Neuronal stem cell (in vitro differentiated cells): Measurements from ENCODE around the gene TNFRSF17.
"Not testable (repeated sequence)": the region's sequence is repeated elsewhere in the genome, so short reads cannot be mapped to it uniquely, and the experiment has no call there.

Experiments
- DNase-seq: peaks from one replicate; pipeline ENCODE4 v3.0.0-alpha.2; 2013; ENCODE audit warnings: low spot score
- H2AFZ ChIP-seq: one replicate; pipeline ENCODE4 v1.6.1; 2013; ENCODE audit warnings: mild to moderate bottlenecking, low read length, inconsistent platforms
- H2AK5ac ChIP-seq: 2 replicates; pipeline ENCODE4 v1.6.1; 2013; ENCODE audit warnings: low read depth, mild to moderate bottlenecking, inconsistent platforms, low read length, moderate library complexity, mixed read lengths
- H2BK120ac ChIP-seq: 2 replicates; pipeline ENCODE4 v1.6.1; 2013; ENCODE audit warnings: low read depth, mild to moderate bottlenecking, inconsistent platforms, low read length, moderate library complexity, mixed read lengths
- H2BK12ac ChIP-seq: one replicate; pipeline ENCODE4 v1.6.1; 2013; ENCODE audit warnings: low read length, inconsistent platforms
- H2BK15ac ChIP-seq: 2 replicates; pipeline ENCODE4 v1.6.1; 2013; ENCODE audit warnings: mild to moderate bottlenecking, low read length, inconsistent platforms, mixed read lengths
- H2BK5ac ChIP-seq: one replicate; pipeline ENCODE4 v1.6.1; 2013; ENCODE audit warnings: inconsistent platforms, mild to moderate bottlenecking, low read length, moderate library complexity
- H3K14ac ChIP-seq: one replicate; pipeline ENCODE4 v1.6.1; 2013; ENCODE audit warnings: low read length, inconsistent platforms
- H3K18ac ChIP-seq: 2 replicates; pipeline ENCODE4 v1.6.1; 2013; ENCODE audit warnings: low read length, inconsistent platforms
- H3K23ac ChIP-seq: 2 replicates; pipeline ENCODE4 v1.6.1; 2013; ENCODE audit warnings: low read depth, mild to moderate bottlenecking, mixed read lengths, low read length, inconsistent platforms; ENCODE audit not compliant: poor library complexity
- H3K27ac ChIP-seq: replicated peaks from 3 replicates; pipeline ENCODE4 v1.5.1; 2013; ENCODE audit warnings: low read length, inconsistent platforms
- H3K27me3 ChIP-seq, 3 experiments: 2 replicates each; pipeline ENCODE4 v1.6.1; 2013; ENCODE audit warnings: low read length in 3 of 3, mild to moderate bottlenecking in 2 of 3, inconsistent platforms in 1 of 3, low read depth in 1 of 3, mixed read lengths in 1 of 3, moderate library complexity in 1 of 3; ENCODE audit not compliant: control insufficient read depth in 3 of 3, insufficient read depth in 3 of 3
- H3K36me3 ChIP-seq, 2 donors: replicated peaks in 1 of 2; 2 replicates each; pipeline ENCODE4 v1.6.1; 2013; ENCODE audit warnings: low read length in 2 of 2; ENCODE audit not compliant: control insufficient read depth in 2 of 2, insufficient read depth in 2 of 2
- H3K4ac ChIP-seq: 2 replicates; pipeline ENCODE4 v1.6.1; 2013; ENCODE audit warnings: inconsistent platforms, mild to moderate bottlenecking, low read length, moderate library complexity
- H3K4me1 ChIP-seq, 2 donors: 1 replicate in 1 of 2; 2 replicates in 1 of 2; pipeline ENCODE4 v1.6.1; 2013; ENCODE audit warnings: low read length in 2 of 2, low read depth in 1 of 2; ENCODE audit not compliant: control insufficient read depth in 2 of 2, insufficient read depth in 1 of 2
- H3K4me2 ChIP-seq: one replicate; pipeline ENCODE4 v1.6.1; 2013; ENCODE audit warnings: mild to moderate bottlenecking, low read length, inconsistent platforms; ENCODE audit not compliant: insufficient read depth, poor library complexity, severe bottlenecking
- H3K4me3 ChIP-seq, 2 donors: 2 replicates each; pipeline ENCODE4 v1.5.1; 2013; ENCODE audit warnings: low read length in 2 of 2, mild to moderate bottlenecking in 2 of 2, inconsistent platforms in 1 of 2, moderate library complexity in 1 of 2
- H3K79me1 ChIP-seq: one replicate; pipeline ENCODE4 v1.6.1; 2013; ENCODE audit warnings: low read depth, mild to moderate bottlenecking, inconsistent platforms, low read length, moderate library complexity
- H3K9ac ChIP-seq: one replicate; pipeline ENCODE4 v1.6.1; 2013; ENCODE audit warnings: mild to moderate bottlenecking, low read depth, low read length, inconsistent platforms; ENCODE audit not compliant: poor library complexity
- H3K9me3 ChIP-seq, 2 donors: replicated peaks in 1 of 2; 2 replicates each; pipeline versions ENCODE3 to v1.6.1; 2013; ENCODE audit warnings: low read length in 2 of 2, mild to moderate bottlenecking in 2 of 2, inconsistent platforms in 1 of 2, low read depth in 1 of 2, mixed read lengths in 1 of 2, moderate library complexity in 1 of 2; ENCODE audit not compliant: control insufficient read depth in 2 of 2, insufficient read depth in 1 of 2
- H4K8ac ChIP-seq: one replicate; pipeline ENCODE4 v1.6.1; 2013; ENCODE audit warnings: low read depth, mild to moderate bottlenecking, inconsistent platforms, low read length, moderate library complexity
- H4K91ac ChIP-seq: one replicate; pipeline ENCODE4 v1.6.1; 2013; ENCODE audit warnings: low read length, low read depth, mild to moderate bottlenecking, inconsistent platforms; ENCODE audit not compliant: poor library complexity
- WGBS, 2 donors: extraction: QIAGEN DNeasy Blood & Tissue Kit; methylation state at CpG; one replicate each; pipeline ENCODE4 v1.1.7; 2013; ENCODE audit warnings: missing lambda C conversion rate in 2 of 2, mixed read lengths in 1 of 2; ENCODE audit not compliant: insufficient read length in 2 of 2, insufficient replicate concordance in 1 of 2; ENCODE audit errors: extremely low coverage in 2 of 2; 5-methylcytosine and 5-hydroxymethylcytosine counted together

Gene TNFRSF17

GRCh38 chr16:11955713-11956123, 9.3 kb upstream of the TNFRSF17 start:
- no CpG with 5 or more reads among the region's 8 CpGs for WGBS, 2 donors

DNA sequence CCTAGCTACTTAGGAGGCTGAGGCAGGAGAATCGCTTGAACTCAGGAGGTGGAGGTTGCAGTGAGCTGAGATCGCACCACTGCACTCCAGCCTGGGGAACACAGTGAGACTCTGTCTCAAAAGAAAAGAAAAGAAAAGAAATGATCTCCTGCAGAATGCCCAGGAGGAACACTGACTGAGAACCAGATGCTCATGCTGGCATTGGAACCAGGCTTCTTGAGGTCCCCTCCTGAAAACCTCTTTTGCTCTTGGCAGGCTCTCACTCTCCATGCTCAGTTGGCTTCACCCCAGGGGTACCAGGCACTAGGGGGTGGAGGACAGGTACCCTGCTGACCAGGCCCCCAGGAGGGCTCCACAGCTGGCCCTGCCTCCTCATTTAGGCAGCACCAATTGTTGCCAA, 8.5 kb upstream of the TNFRSF17 start:
- Histone ChIP-seq H3K14ac (no peak overlapping the region), H2BK12ac (no peak overlapping the region), H2AFZ (no peak overlapping the region), H3K27ac (no peak overlapping the region), H3K9me3 (no peaks in the 10 kb centered on the region), H3K4me2 (no peak overlapping the region), H2BK120ac (no peak overlapping the region), H4K91ac (no peak overlapping the region), H3K79me1 (no peaks in the 10 kb centered on the region), H3K18ac (no peak overlapping the region), H2AK5ac (no peak overlapping the region), H4K8ac (no peak overlapping the region), H3K36me3 (no peaks in the 10 kb centered on the region), H3K4me1 (no peaks in the 10 kb centered on the region), H2BK5ac (no peak overlapping the region), H3K23ac (no peak overlapping the region), H3K4ac (no peak overlapping the region), H3K4me3 (no peak overlapping the region), H3K9ac (no peak overlapping the region), H2BK15ac (no peak overlapping the region), H3K27me3 (no peaks in the 10 kb centered on the region)
- no peak for DNase-seq
- WGBS, 2 donors = no CpG with 5 or more reads among the region's 2 CpGs

More at GRCh38 chr16:11955713-11956123, 9.3 kb upstream of the TNFRSF17 start:
- no peak overlapping the region for H3K4me3 ChIP-seq
- DNase-seq = no peak
- H3K36me3 ChIP-seq = no peaks in the 10 kb centered on the region
- no peak overlapping the region for H3K4ac ChIP-seq
- no peak overlapping the region for H3K27ac ChIP-seq
- H2BK120ac ChIP-seq = no peak overlapping the region
- no peaks in the 10 kb centered on the region for H3K4me1 ChIP-seq
- no peaks in the 10 kb centered on the region for H3K27me3 ChIP-seq
- no peak overlapping the region for H2AK5ac ChIP-seq
- no peak overlapping the region for H2BK15ac ChIP-seq
- H3K4me2 ChIP-seq = no peak overlapping the region
- no peaks in the 10 kb centered on the region for H3K79me1 ChIP-seq
- no peak overlapping the region for H2BK5ac ChIP-seq
- H4K8ac ChIP-seq = no peak overlapping the region
- no peak overlapping the region for H3K23ac ChIP-seq
- H2AFZ ChIP-seq = no peak overlapping the region
- no peak overlapping the region for H4K91ac ChIP-seq
- H2BK12ac ChIP-seq = no peak overlapping the region
- no peaks in the 10 kb centered on the region for H3K9me3 ChIP-seq
- H3K9ac ChIP-seq = no peak overlapping the region
- H3K18ac ChIP-seq = no peak overlapping the region
- H3K14ac ChIP-seq = no peak overlapping the region

DNA sequence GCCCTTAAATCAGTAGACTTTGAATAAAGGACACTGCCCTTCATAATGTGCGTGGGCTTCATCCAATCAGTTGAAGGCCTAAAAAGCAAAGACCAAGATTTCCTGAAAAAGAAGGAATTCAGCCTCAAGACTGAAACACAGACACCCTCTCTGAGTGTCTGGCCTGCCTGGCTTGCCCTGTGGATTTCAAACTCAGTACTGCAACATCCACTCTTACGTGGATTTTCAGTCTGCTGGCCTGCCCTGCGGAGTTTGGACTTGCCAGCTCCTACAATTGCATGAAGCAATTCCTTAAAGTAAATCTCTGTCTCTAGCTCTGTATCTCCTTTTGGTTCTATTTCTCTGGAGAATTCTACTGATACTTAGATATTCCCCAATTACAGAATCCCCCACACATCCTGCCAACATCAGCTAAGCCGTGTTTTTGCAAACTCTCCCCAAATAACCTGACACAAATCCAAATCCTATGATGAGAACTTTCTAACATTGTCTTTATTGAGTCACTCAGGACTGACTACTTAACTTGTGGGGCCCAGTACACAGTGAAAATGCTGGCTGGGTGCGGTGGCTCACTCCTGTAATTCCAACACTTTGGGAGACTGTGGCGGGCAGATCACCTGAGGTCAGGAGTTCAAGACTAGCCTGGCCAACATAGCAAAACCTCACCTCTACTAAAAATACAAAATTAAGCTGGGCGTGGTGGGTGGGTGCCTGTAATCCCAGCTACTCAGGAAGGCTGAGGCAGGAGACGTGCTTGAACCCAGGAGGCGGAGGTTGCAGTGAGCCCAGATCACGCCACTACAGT, 7.2 kb upstream of the TNFRSF17 start:
- H3K9ac ChIP-seq = no peak overlapping the region
- H3K4me3 ChIP-seq = no peak overlapping the region

DNA sequence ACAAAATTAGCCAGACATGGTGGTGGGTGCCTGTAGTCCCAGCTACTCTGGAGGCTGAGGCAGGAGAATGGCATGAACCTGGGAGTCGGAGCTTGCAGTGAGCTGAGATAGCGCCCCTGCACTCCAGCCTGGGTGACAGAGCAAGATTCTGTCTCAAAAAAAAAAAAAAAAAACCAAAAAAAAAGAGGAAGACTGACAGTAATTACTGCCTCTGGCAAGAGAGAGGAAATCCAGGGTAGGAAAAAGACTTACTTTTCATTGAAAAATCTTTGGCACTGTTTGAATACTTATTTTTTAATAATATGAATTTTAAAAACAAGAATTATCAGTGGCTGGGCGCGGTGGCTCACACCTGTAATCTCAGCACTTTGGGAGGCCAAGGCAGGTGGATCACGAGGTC, 2.6 kb upstream of the TNFRSF17 start:
- H4K8ac ChIP-seq, H3K4ac ChIP-seq, H2BK12ac ChIP-seq, H2BK5ac ChIP-seq, H3K27me3 ChIP-seq, H4K91ac ChIP-seq, H3K4me3 ChIP-seq, H2BK120ac ChIP-seq, H3K4me1 ChIP-seq, H3K36me3 ChIP-seq, H3K18ac ChIP-seq, H3K27ac ChIP-seq, H3K4me2 ChIP-seq, H2AFZ ChIP-seq, H3K79me1 ChIP-seq, DNase-seq, H2BK15ac ChIP-seq, H3K14ac ChIP-seq, H3K9ac ChIP-seq, H3K23ac ChIP-seq, H3K9me3 ChIP-seq, H2AK5ac ChIP-seq: not testable (repeated sequence)
- no CpG with 5 or more reads among the region's 5 CpGs for WGBS, 2 donors

More for the DNA sequence above, 7.2 kb upstream of the TNFRSF17 start:
- H2BK15ac ChIP-seq = no peak overlapping the region
- no peaks in the 10 kb centered on the region for H3K4me1 ChIP-seq
- no CpG with 5 or more reads among the region's 10 CpGs for WGBS, 2 donors
- no peak for DNase-seq
- no peak overlapping the region for H2BK5ac ChIP-seq
- H2BK12ac ChIP-seq = no peak overlapping the region
- no peak overlapping the region for H3K4ac ChIP-seq
- no peak overlapping the region for H2AFZ ChIP-seq
- peak overlapping the region; percentile 18 for H3K4me2 ChIP-seq
- no peak overlapping the region for H4K91ac ChIP-seq
- H3K36me3 ChIP-seq = no peaks in the 10 kb centered on the region
- no peak overlapping the region for H3K27ac ChIP-seq
- no peaks in the 10 kb centered on the region for H3K27me3 ChIP-seq
- no peaks in the 10 kb centered on the region for H3K9me3 ChIP-seq
- H2AK5ac ChIP-seq = no peak overlapping the region
- no peak overlapping the region for H3K23ac ChIP-seq
- H3K14ac ChIP-seq = no peak overlapping the region
- no peak overlapping the region for H2BK120ac ChIP-seq
- H3K18ac ChIP-seq = no peak overlapping the region
- H4K8ac ChIP-seq = no peak overlapping the region
- no peaks in the 10 kb centered on the region for H3K79me1 ChIP-seq
